ENCODE data around the gene RFTN1. TPM values are rescaled to one million over a fixed set of nuclear protein-coding genes. Genes with fewer than 3 reads are reported as not detected.

RFTN1 gene
- polyA plus RNA-seq, 12 donors: 10.4 to 29.6 (median 14.1) TPM; not detected in 1

DNA sequence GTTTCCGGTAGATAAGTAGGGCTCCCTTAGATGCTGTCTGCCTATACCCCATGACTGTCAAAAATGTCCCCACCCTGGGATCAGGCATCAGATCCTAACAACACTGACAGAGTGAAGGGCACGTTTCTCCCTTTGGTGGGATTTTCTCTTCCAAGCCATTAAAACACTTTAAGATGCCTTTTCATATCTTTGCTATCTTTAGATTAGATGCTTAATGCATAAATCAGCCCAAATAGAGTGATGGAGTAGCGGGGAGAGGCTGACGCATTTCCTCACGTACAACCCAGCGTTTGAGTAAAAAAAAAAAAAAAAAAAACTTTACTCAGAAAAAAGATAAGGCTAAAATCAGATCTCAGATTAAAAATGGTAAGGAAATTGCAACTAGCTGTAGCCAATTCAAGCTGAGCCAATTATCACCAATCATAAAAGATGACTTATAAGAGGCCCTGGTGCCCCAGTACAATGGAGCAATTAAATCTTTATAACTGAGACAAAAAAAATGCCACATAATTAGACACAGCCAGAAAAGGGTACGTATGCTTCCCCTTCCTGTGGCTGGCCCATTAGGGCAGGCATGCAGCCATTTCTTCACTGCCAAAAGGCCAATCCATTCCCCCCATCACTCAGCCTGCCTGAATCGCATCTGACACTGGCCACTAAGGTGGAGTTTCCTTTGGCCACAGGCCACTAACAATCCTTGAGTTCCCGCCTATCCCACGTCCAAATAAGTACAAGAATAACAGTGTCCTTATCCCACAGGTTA lies 45.0 kb downstream of the RFTN1 start:
- DNase-seq: no peak

DNA sequence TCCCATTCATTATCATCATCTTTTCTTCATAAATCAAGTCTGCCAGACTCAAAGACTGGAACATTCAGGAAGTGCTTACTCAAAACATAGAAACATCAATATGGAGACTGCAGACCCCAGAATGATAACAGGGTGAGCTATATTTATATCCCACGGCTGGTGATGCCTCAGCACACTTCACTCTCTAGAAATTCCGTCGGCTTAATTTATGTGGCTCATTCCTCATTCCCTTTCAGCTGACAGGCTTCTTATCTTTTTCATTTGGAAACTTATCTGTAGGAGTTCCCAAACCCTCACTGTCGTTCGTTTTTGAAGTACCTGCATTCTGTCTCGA lies 45.5 kb downstream of the RFTN1 start:
- DNase-seq: no peak

DNA sequence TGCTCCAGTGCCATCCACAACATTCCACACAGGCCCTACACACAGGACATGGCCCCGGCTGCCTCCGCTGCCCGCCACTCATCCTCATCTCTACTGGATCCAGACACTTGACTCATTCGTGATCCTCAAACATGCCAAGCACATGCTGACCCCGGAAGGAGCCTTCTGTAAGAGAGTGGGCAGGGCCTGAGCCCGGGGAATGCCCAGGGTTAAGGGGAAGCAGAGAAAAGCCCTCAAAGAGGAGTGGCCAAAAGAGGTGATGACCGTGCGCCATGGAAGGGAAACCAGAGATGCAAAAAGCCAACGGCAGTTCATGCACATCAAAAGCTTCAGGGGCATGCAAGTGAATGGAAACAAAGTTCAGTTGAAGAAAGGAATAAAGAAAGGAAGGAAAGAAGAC lies 46.1 kb downstream of the RFTN1 start:
- DNase-seq: no peak

DNA sequence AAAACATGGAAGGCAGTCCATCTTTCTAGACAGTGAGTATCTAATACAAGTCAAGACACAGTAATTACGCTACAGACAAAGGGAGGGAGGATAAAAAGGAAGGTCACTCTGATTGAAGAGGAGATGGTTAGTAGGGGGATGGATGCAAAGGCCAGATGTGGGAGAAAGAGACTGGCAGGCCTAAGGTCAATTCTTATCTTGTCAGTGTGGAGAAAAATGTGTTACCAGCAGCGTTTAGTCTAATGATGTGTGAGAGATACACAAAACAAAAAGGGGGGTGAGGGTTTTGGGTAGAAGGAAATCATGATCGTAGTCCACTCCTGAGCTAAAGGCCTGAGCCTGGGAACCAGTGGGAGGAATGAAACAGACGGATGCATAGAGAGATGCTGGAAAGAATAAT lies 46.7 kb downstream of the RFTN1 start:
- no peak for DNase-seq

DNA sequence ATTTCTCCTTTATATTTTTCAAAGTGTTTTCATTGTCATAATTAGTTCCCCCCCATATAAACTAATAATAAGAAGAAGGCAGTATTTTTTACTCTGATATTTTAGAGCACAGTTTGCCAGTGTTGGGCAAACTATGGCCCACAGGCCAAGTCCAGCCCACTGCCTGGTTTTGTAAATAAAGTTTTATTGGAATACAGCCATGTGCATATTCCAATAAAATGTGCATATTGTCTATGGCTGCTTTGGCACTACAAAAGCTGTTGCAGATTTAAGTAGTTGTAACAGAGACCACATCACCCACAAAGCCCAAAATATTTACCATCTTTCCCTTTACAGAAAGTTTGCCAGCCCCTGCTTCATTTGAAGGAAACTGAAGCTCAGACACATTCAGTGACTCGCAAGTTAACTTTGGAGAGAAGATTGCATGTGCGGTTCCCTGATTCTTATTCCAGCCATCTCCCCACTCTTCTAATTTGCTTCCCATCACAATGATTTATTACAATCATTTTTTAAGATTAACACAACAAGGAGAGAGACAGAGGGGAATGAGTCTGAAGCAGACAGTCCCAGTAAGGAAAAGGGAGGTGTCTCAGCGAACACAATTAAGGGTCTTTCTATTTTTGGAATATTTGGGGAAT lies 48.9 kb downstream of the RFTN1 start:
- DNase-seq: no peak

DNA sequence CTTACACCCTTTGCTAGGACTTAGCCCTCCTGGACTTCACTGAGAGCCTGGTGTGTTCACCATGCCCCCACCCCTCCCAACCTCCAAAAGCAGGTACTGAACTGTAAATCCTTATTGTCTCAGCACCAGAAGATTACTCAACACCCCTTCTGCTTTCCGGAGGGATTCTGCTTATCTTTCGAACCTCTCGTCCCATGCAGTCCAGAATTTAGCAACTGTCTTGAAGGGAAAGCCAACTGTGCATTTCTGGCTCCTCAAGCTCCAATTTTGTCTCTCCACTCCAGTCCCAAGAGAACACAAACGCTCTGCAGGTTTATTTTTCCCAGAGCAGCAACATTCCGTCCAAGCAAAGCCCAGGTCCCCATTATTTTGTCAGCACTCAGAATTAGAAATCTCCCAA lies 49.6 kb downstream of the RFTN1 start:
- DNase-seq: no peak

DNA sequence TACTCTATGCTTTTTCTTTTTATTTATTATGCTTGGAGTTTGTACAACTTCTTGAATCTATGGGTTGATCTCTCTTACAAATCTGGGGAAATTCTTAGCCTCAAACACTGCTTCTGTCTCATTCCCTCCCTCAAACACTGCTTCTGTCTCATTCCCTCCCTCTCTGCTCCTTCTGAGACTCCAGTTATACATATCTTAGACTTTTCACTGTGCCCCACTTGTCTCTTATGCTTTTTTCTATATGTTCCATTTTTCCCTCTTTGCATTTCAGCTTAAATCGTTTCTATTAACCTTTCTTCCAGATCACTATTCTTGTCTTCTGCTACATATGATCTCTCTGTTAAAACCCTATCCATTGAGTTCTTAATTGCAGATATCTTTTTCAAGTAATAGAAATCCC lies 50.4 kb downstream of the RFTN1 start:
- DNase-seq: no peak

DNA sequence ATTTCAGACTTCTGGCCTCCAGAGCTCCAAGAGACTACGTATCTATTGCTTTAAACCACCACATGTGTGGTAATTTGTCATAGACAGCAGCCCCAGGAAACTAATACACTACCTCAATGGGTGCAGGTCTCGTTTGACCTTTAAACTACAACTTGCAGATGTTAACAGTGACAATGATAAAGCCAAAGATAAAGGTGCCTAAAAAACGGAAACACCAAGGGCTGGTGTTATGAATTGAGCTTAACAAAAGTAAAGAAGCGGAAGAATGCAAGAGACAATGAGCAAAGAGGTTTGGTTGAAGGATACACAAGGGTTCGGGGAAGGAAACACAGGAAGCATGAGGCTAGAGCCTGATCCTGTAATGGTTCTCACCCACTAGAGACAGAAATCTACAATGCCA lies 50.8 kb downstream of the RFTN1 start:
- DNase-seq: no peak

DNA sequence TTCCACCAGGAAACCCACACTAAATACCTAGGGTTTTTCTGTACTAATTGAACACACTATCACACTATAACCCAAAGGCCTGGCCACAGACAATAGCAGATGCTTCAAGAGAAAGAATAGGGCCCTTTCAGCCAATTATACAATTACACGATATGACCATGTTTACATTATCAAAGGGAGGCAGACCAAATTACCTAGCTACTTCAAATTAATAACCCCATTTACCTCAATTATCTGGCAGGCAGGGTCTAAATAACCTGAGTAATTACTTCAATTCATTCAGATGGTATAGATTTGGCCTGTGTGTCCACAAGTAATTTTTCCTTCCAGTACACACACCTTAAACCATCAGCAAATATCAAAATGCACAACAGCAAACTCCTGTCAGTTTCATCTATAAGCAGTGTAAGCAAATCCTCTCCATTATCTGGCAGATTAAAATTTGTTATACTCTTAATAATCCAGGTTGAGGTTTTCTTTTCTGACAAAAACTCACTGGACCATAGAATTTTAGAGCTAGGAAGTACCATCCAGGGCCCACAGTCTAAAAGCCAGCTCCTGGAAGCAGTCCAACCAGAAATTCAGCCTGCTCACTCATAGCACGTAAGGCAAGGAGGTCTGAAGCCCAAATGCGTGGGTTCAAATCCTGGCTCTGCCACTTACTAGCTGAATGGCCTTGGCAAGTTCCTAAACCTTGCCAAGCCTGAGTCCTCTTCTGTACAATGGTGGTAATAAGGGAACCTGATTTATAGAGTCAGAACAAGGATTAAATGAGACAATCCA lies 51.8 kb downstream of the RFTN1 start:
- DNase-seq: no peak

DNA sequence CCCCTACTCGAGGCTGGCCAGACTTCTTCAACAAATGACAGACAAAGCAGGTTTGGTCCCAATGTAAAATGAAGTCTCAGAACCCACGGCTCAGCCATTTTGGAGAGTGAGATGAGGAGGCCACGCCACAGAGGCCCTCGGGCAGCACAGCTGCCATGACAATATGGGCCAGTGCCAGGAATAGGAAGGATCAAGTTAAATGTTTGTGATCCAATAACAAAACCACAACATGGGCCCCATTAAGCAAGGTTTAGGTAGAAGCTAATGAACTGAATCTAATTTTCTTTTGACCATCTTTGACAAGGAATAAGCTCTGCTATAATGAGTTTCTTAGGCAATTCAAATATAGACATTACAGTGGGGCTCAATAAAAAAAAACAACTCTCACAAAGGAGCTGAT lies 52.6 kb downstream of the RFTN1 start:
- DNase-seq: no peak

DNA sequence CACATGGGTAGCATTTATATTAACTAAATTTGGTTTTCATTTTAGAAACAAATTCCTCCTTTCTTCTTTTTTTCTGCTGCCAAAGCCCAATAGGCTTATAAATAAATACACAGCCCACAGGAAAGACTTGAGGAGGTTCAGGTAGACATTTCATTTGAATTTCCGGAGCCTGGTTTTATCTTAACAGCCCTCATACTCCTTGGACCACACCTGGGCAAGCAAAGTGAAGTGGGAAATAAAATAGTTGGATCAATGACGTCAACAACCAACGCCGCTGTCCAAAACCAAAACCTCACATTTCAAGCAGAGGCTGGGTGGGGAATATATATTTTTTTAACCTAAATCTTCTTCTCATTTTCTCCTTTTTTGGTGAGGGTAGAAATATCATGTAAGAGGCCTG lies 53.2 kb downstream of the RFTN1 start:
- no peak for DNase-seq

DNA sequence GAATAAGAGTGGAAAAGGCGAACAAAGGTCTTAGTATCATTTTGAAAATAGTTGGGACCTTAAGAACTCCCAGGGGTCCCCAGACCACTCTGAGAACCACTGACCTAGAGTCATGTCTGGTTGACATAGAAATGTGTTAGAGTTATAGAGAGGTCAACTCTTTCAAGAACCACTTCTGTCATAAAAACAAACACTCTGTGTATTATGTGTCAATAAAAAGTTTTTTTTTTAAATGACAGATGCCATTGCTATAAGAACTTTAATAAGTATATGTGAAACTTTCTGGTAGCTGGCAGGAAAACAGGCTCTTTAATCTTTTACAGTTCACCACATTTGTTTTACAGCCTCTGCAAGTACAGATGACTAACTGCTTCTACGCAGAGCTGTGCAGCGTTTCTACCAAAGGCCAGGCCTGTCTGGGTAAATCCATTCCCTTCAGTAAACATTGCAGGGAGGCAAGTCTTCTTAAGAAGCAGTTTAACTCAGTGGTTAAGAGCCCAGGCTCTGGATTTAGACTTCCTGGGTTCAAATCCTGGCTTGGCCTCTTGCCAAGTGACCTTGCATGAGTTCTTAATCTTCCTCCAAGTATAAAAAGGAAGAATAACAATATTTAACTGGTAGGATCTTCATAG lies 56.6 kb downstream of the RFTN1 start:
- DNase-seq: no peak

DNA sequence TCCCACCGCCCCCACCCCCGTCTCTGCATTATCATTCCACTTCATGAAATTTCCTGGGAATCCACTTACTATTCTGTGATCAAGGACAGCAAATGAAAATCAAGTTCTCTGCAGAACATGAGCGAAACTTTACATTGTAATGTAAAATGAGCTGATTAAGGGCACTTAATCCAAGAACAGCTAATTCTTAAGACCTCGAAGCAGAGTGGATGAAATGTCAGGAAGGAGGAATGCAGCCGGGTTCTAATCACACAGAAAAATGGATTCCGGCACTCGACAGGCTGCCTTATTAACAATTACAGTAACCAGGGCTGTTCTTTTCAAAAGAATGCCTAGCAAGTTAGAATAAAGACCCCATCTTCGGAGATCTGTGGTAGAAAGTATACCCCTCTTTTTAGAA lies 57.5 kb downstream of the RFTN1 start:
- DNase-seq: no peak

DNA sequence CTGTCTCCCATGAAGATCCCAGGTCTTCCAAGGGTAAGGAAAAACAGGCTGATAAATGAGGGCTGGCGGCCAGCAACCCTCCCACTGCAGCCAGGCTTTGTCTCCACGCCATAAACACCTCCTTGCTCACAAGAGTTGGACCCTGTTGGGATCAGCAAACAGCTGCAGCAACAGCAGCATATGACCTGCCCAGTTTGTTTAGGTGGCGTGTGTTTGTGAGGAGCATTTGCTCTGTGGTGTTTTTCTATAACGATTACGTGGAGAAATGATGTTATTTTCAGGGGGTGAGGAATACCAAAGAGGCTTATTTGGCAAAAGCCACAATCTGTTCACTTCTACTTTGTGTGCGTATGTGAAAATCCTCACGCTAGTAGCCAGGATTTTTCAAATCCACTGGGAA lies 58.5 kb downstream of the RFTN1 start:
- DNase-seq: no peak

DNA sequence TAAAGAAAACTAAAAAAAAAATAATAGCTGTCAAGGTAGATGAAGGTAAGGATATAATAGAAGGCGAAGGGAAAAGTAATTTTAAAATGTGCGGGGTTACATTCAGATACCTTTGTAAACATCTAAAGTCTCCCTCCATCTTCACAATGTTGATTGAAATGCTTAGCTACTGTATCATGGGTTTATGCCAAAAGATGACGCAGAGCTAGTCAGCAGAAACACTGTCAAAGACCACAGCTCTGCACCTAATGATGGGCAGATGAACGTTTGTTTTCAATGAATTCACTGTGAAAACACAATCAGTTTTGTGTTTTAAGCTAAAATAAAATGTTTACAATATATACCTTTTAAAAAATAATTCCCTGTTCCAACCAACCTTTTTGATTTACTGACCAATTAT lies 61.2 kb downstream of the RFTN1 start:
- no peak for DNase-seq

DNA sequence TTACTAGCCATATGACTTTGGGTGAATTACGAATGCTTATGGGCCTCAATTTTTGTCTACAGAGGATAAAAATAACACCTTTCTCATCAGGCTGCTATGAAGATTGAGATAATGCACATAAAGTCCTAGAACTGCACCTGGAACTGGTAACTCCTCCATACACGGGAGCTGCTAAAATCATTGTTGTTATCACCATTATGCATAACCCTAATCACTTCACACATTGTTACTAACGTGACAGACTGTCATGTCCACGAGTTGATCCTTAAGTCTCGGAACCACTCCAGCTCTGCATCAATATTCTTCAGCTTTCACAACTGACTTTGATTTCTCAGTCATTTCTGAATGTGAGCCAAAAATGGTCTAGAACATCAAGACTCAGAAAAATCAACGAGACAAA lies 64.1 kb downstream of the RFTN1 start:
- DNase-seq: no peak

DNA sequence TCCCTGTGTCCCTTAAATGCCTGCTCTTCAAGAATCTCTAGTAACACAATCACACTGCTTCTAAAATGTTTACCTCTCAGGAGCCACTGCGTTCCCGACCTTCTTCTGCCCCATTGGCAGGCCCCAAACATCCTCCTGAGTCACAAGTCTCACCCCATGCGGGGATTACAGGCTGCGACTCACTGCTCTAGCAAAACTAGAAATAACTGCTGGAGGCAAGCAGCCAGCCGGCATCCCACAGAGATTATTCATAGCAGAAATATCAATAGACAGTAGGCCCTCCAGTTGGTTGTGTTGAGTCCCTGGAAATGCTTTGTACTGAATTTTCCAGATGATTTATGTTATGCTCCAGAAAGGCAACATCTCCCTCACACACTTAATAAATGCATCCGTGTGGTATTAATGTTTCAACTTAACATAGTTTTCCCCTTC lies 64.8 kb downstream of the RFTN1 start:
- peak; percentile 32 for DNase-seq

DNA sequence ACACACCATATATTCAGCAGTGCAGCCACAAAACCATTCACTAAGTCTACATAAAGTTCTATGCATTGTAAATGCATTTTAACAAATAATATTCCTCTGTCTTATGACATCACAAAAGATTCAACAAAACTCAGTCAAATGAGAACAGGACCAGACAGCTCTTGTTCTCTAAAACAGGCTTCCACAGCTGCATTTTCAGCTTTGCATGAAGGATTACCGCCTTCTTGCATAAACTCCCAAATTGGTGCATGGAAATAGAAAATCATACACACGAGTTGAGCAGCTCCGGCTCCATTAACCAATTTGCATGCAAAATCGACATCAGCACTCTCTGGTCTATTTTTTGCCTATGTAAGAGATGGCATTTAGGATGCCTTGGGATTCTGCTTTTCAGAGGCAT lies 66.4 kb downstream of the RFTN1 start:
- DNase-seq: no peak

DNA sequence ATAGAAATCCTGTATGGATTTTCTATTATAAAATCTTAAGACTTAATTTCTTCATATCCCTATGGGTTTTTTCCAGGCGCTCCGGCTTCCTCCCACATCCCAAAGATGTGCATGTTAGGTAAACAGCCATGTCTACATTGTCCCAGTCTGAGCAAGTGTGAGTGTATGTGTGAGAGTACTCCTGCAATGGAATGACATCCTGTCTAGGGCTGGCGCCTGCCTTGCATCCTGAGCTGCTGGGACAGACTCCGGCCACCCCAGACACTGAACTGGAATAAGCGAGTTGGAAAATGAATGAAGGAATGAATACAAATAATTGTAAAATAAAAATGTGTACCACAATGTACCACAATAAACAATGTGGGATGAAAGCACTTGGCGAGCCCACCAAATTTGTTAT lies 69.2 kb downstream of the RFTN1 start:
- no peak for DNase-seq

DNA sequence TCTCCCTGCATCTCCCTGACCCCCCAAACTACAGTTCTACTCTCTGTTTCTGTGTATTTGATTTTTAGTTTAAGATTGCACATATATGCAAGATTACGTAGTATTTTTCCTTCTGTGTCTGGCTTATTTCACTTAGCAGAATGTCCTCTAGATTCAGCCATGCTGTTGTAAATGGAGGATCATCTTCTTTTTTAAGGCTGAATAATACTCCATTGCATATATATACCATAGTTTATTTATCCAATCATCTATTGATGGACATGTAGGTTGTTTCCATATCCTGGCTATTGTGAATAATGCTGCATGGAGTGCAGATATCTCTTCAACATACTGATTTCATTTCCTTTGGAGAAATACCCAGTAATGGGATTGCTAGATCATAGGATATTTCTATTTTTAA lies 70.8 kb downstream of the RFTN1 start:
- no peak for DNase-seq

DNA sequence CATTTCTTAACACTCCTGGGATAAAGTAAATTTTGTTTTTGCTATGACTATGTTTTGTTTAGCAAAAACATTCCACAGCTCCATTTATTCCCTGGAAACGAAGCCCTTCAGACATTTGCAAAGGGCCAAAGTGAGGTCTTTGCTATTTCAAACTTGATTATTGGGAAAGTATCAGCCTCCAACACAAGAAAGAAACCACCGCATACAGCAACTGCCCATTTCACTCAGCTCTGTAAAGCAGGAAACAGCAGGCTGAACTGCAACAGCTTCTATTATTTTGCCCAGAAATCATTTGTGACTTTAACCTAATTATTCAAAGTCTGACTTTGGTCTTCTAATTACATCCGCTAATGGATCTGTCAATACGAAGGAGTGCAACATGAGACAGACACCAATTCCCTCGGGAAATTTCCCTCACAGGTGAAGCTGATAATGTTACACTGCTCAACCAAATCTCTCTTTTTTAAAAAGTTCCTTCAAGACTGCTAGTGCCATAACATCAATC lies 72.1 kb downstream of the RFTN1 start:
- DNase-seq: no peak
